GM12873 (cell line): ENCODE measurements around the gene CNP.
A peak's percentile ranks its signal among the peaks of the same experiment; 100 is the strongest.

Experiments
- TF ChIP-seq, protein P1 (sequence below): IDR thresholded peaks from 2 replicates; pipeline ENCODE4 v1.5.1; 2012; ENCODE audit warnings: low read depth, mild to moderate bottlenecking, moderate library complexity, low read length, control low read depth; ENCODE audit not compliant: insufficient read depth; ENCODE audit errors: missing control alignments

Gene CNP

DNA sequence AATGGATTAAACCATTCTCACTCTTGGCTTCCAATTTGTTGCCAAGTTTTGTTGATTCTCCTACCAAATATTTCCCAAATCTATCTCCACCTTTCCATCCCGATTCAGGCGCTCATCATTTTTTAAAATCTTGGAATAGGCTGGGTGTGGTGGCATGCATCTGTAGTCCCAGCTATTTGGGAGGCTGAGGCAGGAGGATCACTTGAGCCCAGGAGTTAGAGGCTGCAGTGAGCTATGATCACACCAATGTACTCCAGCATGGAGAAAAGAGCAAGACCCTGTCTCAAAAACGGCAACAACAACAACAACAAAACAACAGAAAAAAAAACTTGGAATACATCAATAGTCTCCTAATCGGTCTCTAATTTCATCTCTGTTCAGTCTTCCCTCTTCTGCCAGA is 52.4 kb downstream of the CNP start:
- TF ChIP-seq, protein P1, sequence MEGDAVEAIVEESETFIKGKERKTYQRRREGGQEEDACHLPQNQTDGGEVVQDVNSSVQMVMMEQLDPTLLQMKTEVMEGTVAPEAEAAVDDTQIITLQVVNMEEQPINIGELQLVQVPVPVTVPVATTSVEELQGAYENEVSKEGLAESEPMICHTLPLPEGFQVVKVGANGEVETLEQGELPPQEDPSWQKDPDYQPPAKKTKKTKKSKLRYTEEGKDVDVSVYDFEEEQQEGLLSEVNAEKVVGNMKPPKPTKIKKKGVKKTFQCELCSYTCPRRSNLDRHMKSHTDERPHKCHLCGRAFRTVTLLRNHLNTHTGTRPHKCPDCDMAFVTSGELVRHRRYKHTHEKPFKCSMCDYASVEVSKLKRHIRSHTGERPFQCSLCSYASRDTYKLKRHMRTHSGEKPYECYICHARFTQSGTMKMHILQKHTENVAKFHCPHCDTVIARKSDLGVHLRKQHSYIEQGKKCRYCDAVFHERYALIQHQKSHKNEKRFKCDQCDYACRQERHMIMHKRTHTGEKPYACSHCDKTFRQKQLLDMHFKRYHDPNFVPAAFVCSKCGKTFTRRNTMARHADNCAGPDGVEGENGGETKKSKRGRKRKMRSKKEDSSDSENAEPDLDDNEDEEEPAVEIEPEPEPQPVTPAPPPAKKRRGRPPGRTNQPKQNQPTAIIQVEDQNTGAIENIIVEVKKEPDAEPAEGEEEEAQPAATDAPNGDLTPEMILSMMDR, result no peak

DNA sequence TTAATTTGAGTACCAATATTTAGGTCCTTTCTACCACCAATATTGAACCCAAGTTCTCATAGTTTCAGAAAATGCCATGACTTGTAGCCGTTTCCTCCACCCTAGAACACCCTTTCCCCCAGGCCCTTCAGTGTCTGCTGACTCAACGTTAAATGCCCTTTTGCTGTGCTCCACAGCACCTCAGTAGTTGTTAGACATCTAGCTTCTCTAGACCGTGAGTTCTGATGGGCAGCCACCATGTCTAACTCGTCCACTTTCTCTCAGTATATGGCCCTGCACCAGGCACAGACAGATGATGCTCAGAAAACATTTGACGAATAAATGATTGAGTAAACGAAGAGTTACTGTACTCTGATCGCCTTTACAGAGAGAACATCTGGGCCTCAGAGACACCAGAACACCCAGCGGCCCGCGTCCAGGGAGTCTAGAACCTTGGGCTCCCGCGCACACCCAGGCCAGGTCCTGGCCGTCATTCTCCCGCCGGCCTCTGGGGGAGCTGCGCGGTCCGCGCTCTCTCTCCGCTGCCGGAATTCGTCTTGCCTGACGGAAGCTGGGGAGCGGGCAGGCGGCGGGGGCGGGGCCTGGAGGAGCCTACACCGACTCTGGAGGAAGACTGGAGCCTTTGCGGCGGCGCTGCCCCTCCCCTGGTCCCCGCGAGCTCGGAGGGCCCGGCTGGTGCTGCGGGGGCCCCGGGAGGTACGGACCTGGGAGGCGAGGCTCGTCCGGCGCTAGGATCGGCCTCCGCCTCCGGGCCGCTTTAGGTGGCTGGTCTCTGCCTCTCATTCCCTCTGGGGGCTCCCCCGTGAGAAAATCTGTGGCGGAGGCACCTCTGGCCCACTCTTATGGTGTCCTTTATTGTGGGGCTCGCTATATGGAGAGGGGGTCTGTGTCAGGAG is 53.2 kb downstream of the CNP start, which contains the start of gene NKIRAS2:
Gene NKIRAS2 (plus strand): TSS at position 582 of the 896 bp plus-strand sequence. CDS start 1,488 bp downstream, outside the sequence.
- TF ChIP-seq, protein P1, result peak; percentile 89

DNA sequence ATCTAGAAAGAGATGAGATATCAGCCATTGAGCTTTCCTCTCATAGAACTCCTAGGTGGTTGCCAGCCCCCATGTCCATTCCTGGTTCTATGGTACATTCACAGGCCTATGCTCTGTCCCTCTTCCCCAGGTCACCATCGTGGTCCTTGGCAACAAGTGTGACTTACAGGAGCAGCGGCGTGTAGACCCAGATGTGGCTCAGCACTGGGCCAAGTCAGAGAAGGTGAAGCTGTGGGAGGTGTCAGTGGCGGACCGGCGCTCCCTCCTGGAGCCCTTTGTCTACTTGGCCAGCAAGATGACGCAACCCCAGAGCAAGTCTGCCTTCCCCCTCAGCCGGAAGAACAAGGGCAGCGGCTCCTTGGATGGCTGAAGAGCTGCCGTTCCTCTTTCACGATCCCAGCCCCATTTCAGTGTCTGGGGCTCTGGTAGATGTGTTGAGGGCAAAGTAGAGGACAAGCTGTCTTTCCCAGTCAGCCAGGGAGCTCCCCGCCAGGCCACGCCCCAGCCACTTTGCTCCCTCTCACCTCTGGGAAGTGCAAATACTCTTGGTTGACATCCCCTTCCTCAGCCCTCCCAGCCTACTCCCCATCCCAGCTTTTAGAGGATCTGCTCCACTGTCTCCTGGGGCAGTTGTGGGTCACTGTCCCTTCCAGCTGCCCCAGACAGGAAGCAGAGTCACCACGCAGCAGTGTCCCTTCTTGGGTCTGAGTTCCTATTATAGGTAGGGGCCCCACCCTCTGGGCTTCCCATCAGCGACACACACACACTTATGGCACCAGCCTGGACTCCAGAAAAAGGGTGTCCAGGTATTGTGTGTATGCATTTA is 57.1 kb downstream of the CNP start:
- TF ChIP-seq, protein P1, result no peak

DNA sequence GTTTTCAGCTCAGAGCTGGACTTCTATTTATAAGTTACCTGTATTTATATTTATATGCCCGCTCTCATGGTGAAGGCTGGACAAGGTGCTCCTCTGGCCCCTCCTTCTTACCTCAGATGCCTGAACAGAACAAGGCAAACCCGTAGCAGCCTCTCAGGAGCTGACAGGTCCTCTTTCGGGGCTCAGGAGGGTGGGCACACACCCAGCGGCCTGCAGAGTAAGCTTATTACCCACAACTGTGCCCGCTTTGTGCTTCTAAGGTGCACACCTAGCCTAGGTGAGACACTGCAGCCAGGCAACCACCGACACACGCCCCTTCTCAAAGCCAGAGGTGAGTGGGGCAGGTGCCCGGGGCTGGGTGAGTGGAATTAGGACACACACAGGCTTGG is 58.6 kb downstream of the CNP start:
- TF ChIP-seq, protein P1, result no peak

DNA sequence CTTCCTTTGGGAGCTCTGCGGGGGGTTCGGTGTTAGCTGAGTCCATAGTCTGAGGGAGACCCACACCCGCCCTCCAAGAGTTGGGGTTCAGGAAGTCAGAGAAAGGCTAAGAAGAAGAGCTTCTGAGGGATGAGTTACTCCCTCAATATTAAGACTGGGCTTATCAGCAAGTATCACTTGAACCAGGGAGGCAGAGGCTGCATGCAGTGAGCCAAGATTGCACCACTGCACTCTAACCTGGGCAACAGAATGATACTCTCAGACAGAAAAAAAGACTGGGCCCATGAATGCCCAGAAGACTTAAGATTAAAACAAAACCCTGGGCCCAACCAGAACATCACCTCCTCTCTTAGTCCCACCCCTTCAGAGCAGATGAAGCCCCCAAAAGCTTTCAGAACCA is 59.3 kb downstream of the CNP start:
- TF ChIP-seq, protein P1, result no peak

DNA sequence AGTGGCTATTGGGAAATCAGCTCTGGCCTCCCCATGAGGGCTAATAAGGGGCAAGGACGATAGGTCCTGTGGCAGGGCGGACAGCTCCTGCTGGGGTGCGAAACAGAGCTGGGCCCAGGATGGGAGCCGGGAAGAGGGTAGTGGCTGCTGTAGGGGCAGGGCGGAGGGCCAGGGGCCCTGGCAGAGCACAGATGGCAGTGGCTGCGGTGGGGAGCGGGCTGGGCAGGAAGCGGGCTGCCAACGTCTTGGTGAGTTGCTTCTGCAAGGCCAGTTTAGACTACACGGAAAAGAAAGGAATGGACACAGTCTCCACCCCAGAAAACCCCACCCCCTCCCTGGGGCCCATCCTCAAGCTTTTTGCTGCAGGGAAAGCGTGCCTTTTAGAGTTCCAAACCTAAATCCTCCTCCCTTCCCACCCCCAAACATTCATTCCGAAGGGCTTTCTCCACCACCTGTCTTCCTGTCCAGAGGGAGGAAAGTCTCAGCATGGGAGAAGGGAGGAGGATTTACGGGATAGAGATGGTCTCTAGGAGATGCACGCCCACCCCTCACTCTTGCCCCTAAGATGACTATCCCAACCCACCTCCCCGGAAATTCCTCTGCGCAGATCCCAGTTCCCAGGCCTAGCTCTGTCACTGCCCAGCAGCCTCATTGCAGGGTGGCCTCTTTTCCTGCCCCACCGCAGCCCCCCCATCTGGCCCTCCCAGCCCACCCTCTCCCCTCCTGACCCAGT is 60.4 kb downstream of the CNP start:
- TF ChIP-seq, protein P1, result no peak
